Osteoblast (primary cell): ENCODE measurements around the gene SMG7. TPM values are rescaled to one million over a fixed set of nuclear protein-coding genes. Genes with fewer than 3 reads are reported as not detected.

ENCODE experiments used
- DNase-seq: peaks from one replicate; pipeline ENCODE4 v3.0.0; 2011; ENCODE audit warnings: low spot score, mixed read lengths; ENCODE audit not compliant: insufficient read length; ENCODE audit errors: missing footprints
- H2AFZ ChIP-seq: 2 replicates; pipeline ENCODE4 v1.6.0; 2011; ENCODE audit warnings: mild to moderate bottlenecking, low read length
- H3K27ac ChIP-seq: 2 replicates; pipeline ENCODE4 v1.5.1; 2011; ENCODE audit warnings: mild to moderate bottlenecking, low read depth, low read length, moderate library complexity
- H3K27me3 ChIP-seq: 2 replicates; pipeline ENCODE4 v1.6.0; 2012; ENCODE audit warnings: mild to moderate bottlenecking, control low read depth, inconsistent platforms, low read length, moderate library complexity; ENCODE audit not compliant: insufficient read depth
- H3K36me3 ChIP-seq: 2 replicates; pipeline ENCODE4 v1.5.1; 2011; ENCODE audit warnings: mild to moderate bottlenecking, low read length, control low read depth, moderate library complexity; ENCODE audit not compliant: insufficient read depth
- H3K4me1 ChIP-seq: 2 replicates; pipeline ENCODE4 v1.5.1; 2011; ENCODE audit warnings: mild to moderate bottlenecking, low read length, control low read depth, moderate library complexity; ENCODE audit not compliant: insufficient read depth
- H3K4me2 ChIP-seq: 2 replicates; pipeline ENCODE4 v1.6.0; 2011; ENCODE audit warnings: mild to moderate bottlenecking, low read length; ENCODE audit not compliant: insufficient read depth
- H3K4me3 ChIP-seq: fragments of 200-600 bp; sonication (generic); 3 replicates; pipeline ENCODE4 v1.5.1; 2012; ENCODE audit warnings: mild to moderate bottlenecking, low read length, inconsistent platforms; ENCODE audit not compliant: insufficient read depth
- H3K79me2 ChIP-seq: 2 replicates; pipeline ENCODE4 v1.6.0; 2012; ENCODE audit warnings: mild to moderate bottlenecking, low read length, control low read depth, inconsistent platforms; ENCODE audit not compliant: insufficient read depth
- H3K9me3 ChIP-seq: 2 replicates; pipeline ENCODE4 v1.5.1; 2011; ENCODE audit warnings: low read depth, low read length, control low read depth
- H4K20me1 ChIP-seq: 2 replicates; pipeline ENCODE4 v1.6.0; 2012; ENCODE audit warnings: mild to moderate bottlenecking, low read length, control low read depth; ENCODE audit not compliant: insufficient read depth
- total RNA-seq: library from RNA; depleted of rRNA; stranded (reverse); fragments of >200 nt; gene quantifications from 2 replicates; pipeline ENCODE4 v1.2.3, GENCODE V29; 2012
- TF ChIP-seq, protein P1 (sequence below): IDR thresholded peaks from 2 replicates; pipeline ENCODE4 v1.5.1; 2011; ENCODE audit warnings: mild to moderate bottlenecking, low read depth, low read length, moderate library complexity; ENCODE audit errors: extremely low read depth

SMG7 gene
- total RNA-seq, 1 donor = 25.0 TPM

DNA sequence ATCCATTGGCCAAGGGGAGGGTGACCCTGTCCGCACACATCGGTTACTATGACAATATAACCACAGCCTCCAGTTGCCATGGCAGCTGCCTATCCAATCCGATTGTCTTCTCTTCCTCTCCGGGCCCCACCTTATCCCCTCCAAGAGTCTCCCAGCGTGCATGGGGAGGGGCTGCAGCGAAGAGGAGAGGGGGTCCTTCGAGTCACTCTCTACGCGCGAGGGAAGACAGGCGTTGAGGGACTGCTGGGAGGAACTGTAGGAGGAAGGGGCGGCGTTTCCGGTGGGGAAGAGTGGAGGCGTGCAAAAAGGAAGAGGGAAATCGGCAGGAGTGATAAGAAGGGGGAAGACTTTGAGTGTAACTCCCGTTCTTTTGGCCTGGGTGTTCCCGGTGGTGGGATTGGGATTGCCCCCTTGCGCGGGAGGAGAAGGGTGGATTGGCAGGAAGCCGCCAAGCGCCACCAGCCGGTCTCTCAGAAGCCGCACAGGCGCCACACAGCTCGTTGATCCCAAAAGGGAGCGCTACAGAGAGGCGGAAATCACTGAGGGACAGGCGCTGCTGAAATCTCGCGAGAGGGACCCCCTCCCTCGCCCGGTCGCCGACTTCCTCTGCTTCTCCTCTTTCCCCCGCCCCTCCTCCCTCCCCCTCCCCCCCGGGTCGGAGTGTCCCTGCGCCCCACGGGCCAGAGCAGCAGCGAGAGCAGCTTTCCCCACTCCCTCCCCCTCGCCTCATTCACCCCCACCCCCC, 384 bp upstream of the SMG7 start:
- Histone ChIP-seq H3K36me3 (no peaks in the 10 kb centered on the region), H3K4me3 (peak overlapping the region; percentile 91), H2AFZ (peak overlapping the region; percentile 99), H4K20me1 (peaks cover 1% of the 10 kb centered on the region), H3K27me3 (no peaks in the 10 kb centered on the region), H3K27ac (peak overlapping the region; percentile 99), H3K4me2 (peak overlapping the region; percentile 87), H3K79me2 (peaks cover 44% of the 10 kb centered on the region), H3K4me1 (peaks cover 9% of the 10 kb centered on the region), H3K9me3 (no peaks in the 10 kb centered on the region)
- TF ChIP-seq, protein P1, sequence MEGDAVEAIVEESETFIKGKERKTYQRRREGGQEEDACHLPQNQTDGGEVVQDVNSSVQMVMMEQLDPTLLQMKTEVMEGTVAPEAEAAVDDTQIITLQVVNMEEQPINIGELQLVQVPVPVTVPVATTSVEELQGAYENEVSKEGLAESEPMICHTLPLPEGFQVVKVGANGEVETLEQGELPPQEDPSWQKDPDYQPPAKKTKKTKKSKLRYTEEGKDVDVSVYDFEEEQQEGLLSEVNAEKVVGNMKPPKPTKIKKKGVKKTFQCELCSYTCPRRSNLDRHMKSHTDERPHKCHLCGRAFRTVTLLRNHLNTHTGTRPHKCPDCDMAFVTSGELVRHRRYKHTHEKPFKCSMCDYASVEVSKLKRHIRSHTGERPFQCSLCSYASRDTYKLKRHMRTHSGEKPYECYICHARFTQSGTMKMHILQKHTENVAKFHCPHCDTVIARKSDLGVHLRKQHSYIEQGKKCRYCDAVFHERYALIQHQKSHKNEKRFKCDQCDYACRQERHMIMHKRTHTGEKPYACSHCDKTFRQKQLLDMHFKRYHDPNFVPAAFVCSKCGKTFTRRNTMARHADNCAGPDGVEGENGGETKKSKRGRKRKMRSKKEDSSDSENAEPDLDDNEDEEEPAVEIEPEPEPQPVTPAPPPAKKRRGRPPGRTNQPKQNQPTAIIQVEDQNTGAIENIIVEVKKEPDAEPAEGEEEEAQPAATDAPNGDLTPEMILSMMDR = no peak
- DNase-seq = peak; percentile 97

DNA sequence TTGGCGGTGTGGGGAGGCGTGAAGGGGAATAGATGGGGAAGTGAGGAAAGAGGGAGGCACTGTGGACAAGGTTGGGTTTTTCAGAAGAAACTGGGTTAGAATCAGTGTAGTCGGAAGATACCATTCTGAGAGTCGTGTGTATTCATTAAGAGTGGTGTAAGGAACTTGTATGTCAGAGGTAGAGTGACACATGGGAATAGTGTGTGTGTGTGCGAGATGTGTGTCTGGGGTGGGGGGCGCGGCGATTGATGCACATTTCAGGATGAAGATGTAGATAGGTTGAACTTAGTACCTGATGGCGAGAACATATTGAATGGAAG, 878 bp downstream of the SMG7 start:
- peaks cover 9% of the 10 kb centered on the region for H4K20me1 ChIP-seq
- peak overlapping the region; percentile 53 for H3K27ac ChIP-seq
- peak overlapping the region; percentile 91 for H3K4me3 ChIP-seq
- TF ChIP-seq, protein P1 = no peak
- peak; percentile 23 for DNase-seq
- H3K4me2 ChIP-seq = peak overlapping the region; percentile 81
- no peaks in the 10 kb centered on the region for H3K27me3 ChIP-seq
- peaks cover 9% of the 10 kb centered on the region for H3K4me1 ChIP-seq
- H3K36me3 ChIP-seq = no peaks in the 10 kb centered on the region
- H3K9me3 ChIP-seq = no peaks in the 10 kb centered on the region
- H2AFZ ChIP-seq = peak overlapping the region; percentile 86
- H3K79me2 ChIP-seq = peaks cover 56% of the 10 kb centered on the region

DNA sequence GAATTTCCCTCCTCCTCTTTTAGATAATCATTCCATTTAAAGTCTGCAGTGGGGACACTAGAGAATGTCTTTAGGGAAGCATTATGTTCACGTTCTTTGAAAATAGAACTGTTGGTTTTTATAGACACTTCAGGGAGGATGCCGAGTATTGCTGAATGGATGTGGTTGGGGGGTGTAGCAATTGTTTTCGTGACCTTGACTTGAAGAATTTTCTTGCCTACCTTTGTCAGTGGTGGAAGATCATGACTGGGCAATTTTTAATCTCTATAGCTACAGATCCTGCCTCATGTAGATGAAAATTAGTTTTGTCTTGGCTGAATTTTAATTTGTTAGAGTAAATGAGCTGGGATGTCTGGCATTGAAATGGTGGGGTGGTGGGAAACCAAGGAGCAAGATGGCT, 3.8 kb downstream of the SMG7 start:
- no peaks in the 10 kb centered on the region for H3K27me3 ChIP-seq
- no peak overlapping the region for H3K27ac ChIP-seq
- H3K4me2 ChIP-seq = no peak overlapping the region
- no peaks in the 10 kb centered on the region for H3K9me3 ChIP-seq
- H3K4me1 ChIP-seq = peaks cover 10% of the 10 kb centered on the region
- no peak overlapping the region for H3K4me3 ChIP-seq
- peak; percentile 9 for DNase-seq
- H3K36me3 ChIP-seq = no peaks in the 10 kb centered on the region
- H4K20me1 ChIP-seq = peaks cover 31% of the 10 kb centered on the region
- H2AFZ ChIP-seq = no peak overlapping the region
- TF ChIP-seq, protein P1 = no peak
- peaks cover 85% of the 10 kb centered on the region for H3K79me2 ChIP-seq

DNA sequence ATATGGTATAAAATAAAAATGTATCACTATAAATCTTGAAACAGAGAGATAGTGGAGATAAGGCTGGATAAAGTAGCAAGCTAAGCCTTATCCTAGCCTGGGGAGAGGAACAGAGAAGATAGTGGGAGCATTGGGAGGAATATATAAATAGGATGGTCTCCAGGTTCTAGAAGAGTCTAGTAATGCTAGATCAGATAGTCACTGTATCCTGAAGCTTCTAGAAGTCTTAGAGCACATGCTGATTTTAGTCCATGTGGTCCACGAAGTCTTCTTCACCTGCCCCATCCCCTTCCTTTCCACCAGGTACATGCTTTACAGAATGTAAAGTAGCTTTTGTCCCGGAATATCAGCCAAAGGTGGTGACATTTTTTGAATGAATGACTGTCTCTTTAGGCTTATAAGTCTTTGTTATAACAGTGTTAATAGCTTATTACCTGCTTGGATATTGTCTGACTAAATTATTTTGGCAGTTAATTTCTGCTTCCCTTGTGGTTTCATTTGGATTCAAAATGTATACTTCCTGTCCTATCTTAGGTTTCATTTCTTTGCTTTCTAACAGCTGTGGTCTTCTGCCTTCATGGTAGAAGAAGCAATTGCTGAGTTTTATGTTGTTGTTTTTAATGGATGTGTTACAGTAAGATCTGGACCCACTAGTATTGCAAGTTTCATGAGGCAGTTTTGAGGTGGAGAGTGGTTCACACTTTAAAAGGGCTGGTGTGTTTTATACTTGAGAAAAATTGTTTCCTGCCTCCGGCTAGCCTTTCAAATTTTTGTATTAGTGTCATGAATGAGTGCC, 5.9 kb downstream of the SMG7 start:
- no peaks in the 10 kb centered on the region for H3K36me3 ChIP-seq
- no peak overlapping the region for H2AFZ ChIP-seq
- H3K79me2 ChIP-seq = peaks cover 98% of the 10 kb centered on the region
- H3K4me2 ChIP-seq = no peak overlapping the region
- H3K4me1 ChIP-seq = peaks cover 12% of the 10 kb centered on the region
- TF ChIP-seq, protein P1 = no peak
- H3K9me3 ChIP-seq = no peaks in the 10 kb centered on the region
- H3K4me3 ChIP-seq = no peak overlapping the region
- no peaks in the 10 kb centered on the region for H3K27me3 ChIP-seq
- H4K20me1 ChIP-seq = peaks cover 44% of the 10 kb centered on the region
- DNase-seq = peak; percentile 1
- no peak overlapping the region for H3K27ac ChIP-seq
